ENCODE measurements around the gene FBH1.
"Not testable (repeated sequence)": the region's sequence is repeated elsewhere in the genome, so short reads cannot be mapped to it uniquely, and the experiment has no call there.

The FBH1 gene

GRCh38 chr10:5904227-5904626 is 14.2 kb downstream of the FBH1 start:
- peak; percentile 49 for ATAC-seq
- DNase-seq: no peak

DNA sequence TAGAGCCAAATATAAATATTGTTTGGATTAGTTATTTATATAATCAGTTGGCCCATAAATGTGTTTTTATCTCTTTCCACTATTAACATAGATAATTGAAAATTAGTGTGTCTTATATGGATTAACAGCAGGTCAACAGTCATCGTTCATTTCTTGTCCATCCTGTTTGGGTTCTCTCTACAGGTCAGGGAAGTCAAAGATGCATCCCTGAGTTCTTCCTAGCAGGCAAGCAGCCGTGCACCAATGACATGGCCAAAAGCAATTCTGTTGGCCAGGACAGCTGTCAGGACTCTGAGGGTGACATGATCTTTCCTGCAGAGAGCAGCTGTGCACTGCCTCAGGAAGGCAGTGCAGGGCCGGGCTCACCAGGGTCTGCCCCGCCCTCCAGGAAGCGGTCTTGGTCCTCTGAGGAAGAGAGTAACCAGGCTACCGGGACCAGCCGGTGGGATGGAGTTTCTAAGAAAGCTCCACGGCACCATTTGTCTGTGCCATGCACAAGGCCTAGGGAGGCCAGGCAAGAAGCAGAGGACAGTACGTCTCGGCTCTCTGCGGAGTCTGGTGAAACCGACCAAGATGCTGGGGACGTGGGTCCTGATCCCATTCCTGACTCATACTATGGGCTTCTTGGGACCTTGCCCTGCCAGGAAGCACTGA is 15.9 kb downstream of the FBH1 start:
- ATAC-seq (no peak), DNase-seq (no peak)

- DNase-seq: no peak
- ATAC-seq: no peak
Observed at GRCh38 chr10:5906651-5907050, 16.6 kb downstream of the FBH1 start.

DNA sequence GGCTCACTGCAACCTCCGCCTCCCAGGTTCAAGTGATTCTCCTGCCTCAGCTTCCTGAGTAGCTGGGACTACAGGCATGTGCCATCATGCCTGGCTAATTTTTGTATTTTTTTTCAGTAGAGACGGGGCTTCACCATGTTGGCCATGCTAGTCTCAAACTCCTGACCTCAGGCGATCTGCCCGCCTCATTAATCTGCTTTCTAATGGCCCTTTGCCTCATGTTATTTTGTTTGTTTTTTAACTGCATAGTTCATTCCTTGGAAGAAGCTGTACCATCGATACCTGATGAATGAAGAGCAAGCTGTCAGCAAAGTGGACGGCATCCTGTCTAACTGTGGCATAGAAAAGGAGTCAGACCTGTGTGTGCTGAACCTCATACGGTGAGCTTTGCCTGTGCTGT is 18.6 kb downstream of the FBH1 start:
- not testable (repeated sequence) for ATAC-seq

GRCh38 chr10:5910323-5911100 is 20.5 kb downstream of the FBH1 start:
- ATAC-seq (no peak), DNase-seq (no peak)

More for the DNA sequence above, 18.6 kb downstream of the FBH1 start:
- not testable (repeated sequence) for DNase-seq

GRCh38 chr10:5911670-5912069 is 21.6 kb downstream of the FBH1 start:
- DNase-seq (no peak), ATAC-seq (no peak)

- no peak for DNase-seq
Observed at GRCh38 chr10:5913736-5914135, 23.7 kb downstream of the FBH1 start.

DNA sequence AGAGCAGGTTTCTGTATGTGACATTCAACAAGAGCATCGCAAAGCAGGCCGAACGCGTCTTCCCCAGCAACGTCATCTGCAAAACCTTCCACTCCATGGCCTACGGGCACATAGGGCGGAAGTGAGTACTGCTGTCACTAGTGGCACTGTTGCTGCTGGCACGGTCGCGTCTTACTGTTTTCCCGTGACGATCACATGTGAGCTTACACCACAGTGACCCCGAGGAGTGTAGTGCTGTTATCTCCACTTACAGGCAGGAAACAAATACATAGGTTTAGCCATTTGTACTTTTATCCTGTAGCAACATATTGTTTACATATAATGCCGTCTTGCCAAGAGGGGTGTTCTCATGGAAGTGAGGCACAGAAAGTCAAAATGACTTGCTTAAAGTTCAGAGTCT is 25.4 kb downstream of the FBH1 start:
- no peak for ATAC-seq
- DNase-seq: no peak

More at GRCh38 chr10:5913736-5914135, 23.7 kb downstream of the FBH1 start:
- ATAC-seq: no peak

DNA sequence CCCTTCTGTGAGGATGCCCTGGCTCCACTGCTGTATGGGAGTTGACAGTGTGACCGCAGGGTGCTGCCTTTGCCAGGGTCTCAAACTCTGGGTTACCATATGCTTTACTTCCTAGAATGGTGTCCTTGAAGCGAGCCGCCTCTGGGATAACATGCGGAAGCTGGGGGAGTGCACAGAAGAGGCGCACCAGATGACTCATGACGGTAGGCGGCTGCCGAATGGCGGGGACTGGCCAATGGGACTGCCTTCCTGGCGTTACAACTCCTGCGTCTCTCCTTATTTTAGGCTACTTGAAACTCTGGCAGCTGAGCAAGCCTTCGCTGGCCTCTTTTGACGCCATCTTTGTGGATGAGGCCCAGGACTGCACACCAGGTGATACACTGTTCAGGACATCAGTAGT is 27.3 kb downstream of the FBH1 start:
- no peak for ATAC-seq
- DNase-seq: no peak

DNA sequence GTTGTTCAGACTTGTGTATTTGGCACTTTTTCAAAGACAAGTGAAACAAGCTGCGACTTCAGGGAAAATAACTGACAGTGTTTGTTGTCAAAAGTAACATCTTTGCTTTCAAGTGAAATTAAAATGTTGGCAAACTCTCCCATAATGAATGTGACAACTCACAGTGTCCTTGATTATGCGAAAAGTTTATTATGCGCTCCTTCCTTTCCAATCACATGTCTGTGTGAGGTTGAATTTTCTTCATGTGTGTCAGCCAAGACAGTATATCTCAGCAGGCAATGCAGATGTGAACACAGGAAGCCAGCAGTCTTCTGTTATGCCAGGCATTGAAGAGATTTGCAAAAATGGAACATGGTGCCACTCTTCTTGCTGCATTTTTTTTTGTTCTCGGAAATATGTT is 28.7 kb downstream of the FBH1 start:
- no peak for ATAC-seq
- DNase-seq: no peak

DNA sequence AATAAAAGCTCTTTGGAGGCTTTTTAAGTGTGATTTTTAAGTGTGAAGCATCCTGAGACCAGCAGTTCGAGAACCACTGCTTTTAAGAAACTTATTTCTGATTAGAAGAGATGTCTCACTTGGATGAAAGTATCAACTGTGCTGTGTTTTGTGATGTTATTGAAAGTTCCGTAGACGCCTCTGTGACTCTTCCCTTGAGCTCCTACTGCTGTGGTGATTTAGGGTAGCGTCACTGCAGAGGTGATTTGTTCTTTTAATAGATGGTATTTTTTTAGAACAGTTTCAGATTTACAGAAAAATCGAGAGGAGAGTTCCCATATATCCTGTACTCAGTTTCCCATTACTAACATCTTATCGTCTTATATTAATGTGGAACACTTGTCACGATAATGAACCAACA is 29.5 kb downstream of the FBH1 start:
- DNase-seq: no peak
- no peak for ATAC-seq

- ATAC-seq: no peak
- no peak for DNase-seq
Observed at GRCh38 chr10:5921746-5922145, 31.7 kb downstream of the FBH1 start.

DNA sequence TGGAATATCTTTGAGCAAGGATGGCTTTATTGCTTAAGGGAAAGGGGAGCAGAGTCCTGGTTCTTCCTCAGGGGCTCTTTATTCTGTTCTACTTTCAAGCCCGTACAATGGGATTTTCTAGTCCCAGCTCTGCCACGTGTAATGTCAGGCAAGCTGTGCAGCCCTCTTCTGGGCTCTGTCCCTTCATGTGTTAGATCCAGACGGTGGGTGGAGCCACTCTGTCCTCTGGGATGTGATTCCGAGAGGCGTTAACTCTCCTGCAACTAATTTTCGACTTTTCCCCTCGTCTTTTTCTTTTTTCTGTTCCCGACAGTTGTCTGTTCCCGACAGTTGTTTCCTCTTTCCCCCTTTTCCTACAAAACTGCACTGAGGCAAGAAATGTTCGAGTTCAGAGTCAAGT is 34.8 kb downstream of the FBH1 start:
- no peak for ATAC-seq
- DNase-seq: no peak

GRCh38 chr10:5927306-5927705 is 37.3 kb downstream of the FBH1 start:
- no peak for DNase-seq
- no peak for ATAC-seq

GRCh38 chr10:5929442-5929841 is 39.4 kb downstream of the FBH1 start:
- no peak for ATAC-seq

GRCh38 chr10:5930272-5930671 is 40.2 kb downstream of the FBH1 start:
- ATAC-seq: no peak
- no peak for DNase-seq

More at GRCh38 chr10:5929442-5929841, 39.4 kb downstream of the FBH1 start:
- DNase-seq: no peak

DNA sequence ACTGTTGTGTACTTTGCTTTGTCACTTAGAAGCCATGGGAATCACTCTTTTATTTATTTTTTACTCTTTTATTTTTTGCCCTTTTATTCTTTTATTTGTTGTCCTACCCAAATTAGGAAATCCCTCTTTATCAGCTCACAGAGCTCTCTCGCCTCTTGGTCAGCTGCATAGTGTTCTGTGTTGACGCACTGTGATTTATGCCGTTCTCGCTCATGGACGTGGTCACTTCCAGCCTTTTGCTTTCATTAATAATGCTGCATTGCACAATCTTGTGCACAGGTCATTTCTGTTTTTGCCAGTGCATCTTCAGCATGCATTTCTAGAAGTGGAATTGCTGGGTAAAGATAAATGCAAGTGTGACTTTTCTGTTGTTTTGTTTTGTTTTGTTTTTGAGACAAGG is 42.3 kb downstream of the FBH1 start:
- no peak for ATAC-seq
- no peak for DNase-seq

GRCh38 chr10:5933909-5934546 is 44.0 kb downstream of the FBH1 start:
- DNase-seq: no peak

GRCh38 chr10:5935628-5936027 is 45.6 kb downstream of the FBH1 start:
- ATAC-seq (no peak), DNase-seq (no peak)

More at GRCh38 chr10:5933909-5934546, 44.0 kb downstream of the FBH1 start:
- no peak for ATAC-seq

GRCh38 chr10:5937016-5937415 is 47.0 kb downstream of the FBH1 start:
- DNase-seq (no peak), ATAC-seq (no peak)

GRCh38 chr10:5938291-5938690 is 48.2 kb downstream of the FBH1 start:
- DNase-seq: no peak
- no peak for ATAC-seq

DNA sequence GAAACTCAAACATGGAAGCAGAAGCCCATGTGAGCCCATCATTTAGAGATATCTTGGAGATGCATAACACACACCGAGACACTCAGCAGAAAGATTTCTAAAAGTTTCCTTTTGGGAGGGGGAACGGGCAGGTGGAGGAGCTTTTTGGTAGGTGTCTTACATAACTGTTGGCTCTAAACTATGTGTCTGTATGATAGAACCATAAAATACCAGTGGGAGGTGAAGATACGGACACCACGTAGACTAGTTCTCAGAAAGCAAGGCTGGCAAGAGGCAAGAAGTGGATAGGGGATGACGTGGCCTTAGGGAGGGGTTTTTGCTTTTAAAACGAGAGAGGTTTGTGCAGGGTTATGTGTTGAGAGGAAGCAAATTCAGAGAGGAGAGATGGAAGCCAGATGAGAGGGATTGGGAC is 50.8 kb downstream of the FBH1 start:
- DNase-seq (no peak), ATAC-seq (no peak)

DNA sequence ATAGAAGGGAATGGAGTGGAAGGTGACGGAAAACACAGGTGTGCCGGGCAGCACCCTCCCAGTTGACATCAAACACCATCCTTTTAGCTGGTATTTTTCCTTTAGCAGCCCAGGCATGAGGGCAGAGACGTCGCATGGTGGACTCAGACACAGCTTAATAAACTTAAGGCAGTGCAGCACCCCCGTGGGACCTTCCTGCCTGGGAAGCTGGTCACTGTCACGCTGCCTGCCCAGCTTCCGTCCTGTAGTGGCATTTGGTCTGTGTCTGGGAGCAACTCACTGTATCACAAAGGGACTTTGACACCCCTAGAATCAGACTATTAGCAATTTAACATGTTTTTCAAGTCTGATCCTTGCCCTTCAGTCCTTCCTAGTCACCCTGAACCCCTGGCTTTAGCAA is 51.5 kb downstream of the FBH1 start:
- DNase-seq: no peak

More for the DNA sequence above, 51.5 kb downstream of the FBH1 start:
- ATAC-seq: no peak
